Fibroblast of pulmonary artery (primary cell): ENCODE measurements around the gene ZSCAN21.

Experiments used
- DNase-seq: peaks from one replicate; pipeline ENCODE4 v3.0.0-alpha.2; 2010; ENCODE audit warnings: low read depth
- H3K4me3 ChIP-seq: replicated peaks from 2 replicates; pipeline ENCODE4 v1.5.1; 2011; ENCODE audit warnings: low read depth, mild to moderate bottlenecking, control low read depth, low read length, moderate library complexity
- TF ChIP-seq, protein P1 (sequence below): IDR thresholded peaks from 2 replicates; pipeline ENCODE4 v1.5.1; 2011; ENCODE audit warnings: mild to moderate bottlenecking, control low read depth, low read length, inconsistent platforms; ENCODE audit errors: missing control alignments

ZSCAN21 gene

GRCh38 chr7:100017875-100018274 is 31.7 kb upstream of the ZSCAN21 start:
- no peak for DNase-seq
- H3K4me3 ChIP-seq, result no peak overlapping the region
- TF ChIP-seq, protein P1, sequence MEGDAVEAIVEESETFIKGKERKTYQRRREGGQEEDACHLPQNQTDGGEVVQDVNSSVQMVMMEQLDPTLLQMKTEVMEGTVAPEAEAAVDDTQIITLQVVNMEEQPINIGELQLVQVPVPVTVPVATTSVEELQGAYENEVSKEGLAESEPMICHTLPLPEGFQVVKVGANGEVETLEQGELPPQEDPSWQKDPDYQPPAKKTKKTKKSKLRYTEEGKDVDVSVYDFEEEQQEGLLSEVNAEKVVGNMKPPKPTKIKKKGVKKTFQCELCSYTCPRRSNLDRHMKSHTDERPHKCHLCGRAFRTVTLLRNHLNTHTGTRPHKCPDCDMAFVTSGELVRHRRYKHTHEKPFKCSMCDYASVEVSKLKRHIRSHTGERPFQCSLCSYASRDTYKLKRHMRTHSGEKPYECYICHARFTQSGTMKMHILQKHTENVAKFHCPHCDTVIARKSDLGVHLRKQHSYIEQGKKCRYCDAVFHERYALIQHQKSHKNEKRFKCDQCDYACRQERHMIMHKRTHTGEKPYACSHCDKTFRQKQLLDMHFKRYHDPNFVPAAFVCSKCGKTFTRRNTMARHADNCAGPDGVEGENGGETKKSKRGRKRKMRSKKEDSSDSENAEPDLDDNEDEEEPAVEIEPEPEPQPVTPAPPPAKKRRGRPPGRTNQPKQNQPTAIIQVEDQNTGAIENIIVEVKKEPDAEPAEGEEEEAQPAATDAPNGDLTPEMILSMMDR, result no peak

GRCh38 chr7:100019908-100020307 is 29.7 kb upstream of the ZSCAN21 start:
- TF ChIP-seq, protein P1, result no peak
- H3K4me3 ChIP-seq, result no peak overlapping the region
- DNase-seq, result no peak

- no peak for DNase-seq
- H3K4me3 ChIP-seq, result no peak overlapping the region
- TF ChIP-seq, protein P1, result no peak
Measured at GRCh38 chr7:100021297-100021696, 28.3 kb upstream of the ZSCAN21 start.

DNA sequence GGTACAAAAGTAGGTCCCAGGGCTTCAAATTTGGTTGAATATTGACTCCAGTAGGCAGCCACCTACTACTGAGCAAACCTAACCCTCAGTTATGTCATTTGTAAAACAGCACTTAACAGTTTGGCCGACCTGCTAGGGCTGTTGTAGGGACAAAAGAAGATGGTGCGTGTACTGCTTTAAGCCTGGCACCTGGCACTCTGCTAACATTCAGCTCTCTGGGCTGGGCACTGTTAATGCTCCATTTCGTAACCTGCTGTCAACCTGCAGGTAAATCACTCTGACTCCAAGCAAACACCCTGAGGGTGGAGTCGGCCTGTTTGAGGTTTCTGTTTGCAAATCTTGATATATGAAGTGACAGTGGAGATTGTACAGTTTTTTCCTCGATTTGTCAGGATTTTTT is 27.0 kb upstream of the ZSCAN21 start:
- TF ChIP-seq, protein P1, result no peak
- no peak overlapping the region for H3K4me3 ChIP-seq
- DNase-seq, result no peak

DNA sequence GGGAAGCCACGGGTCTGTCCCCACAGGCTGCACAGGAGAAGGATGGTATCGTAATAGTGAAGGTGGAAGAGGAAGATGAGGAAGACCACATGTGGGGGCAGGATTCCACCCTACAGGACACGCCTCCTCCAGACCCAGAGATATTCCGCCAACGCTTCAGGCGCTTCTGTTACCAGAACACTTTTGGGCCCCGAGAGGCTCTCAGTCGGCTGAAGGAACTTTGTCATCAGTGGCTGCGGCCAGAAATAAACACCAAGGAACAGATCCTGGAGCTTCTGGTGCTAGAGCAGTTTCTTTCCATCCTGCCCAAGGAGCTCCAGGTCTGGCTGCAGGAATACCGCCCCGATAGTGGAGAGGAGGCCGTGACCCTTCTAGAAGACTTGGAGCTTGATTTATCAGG is 26.0 kb upstream of the ZSCAN21 start:
- H3K4me3 ChIP-seq, result no peak overlapping the region
- DNase-seq, result no peak

DNA sequence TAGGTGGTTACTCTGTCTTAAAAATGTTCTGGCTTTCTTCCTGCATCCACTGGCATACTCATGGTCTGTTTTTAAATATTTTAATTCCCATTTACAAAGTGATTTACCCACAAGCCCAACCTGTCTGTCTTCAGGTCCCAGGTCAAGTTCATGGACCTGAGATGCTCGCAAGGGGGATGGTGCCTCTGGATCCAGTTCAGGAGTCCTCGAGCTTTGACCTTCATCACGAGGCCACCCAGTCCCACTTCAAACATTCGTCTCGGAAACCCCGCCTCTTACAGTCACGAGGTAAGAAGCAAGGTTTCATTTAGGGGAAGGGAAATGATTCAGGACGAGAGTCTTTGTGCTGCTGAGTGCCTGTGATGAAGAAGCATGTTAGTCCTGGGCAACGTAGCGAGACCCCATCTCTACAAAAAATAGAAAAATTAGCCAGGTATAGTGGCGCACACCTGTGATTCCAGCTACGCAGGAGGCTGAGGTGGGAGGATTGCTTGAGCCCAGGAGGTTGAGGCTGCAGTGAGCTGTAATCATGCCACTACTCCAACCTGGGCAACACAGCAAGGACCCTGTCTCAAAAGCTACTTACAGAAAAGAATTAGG is 25.5 kb upstream of the ZSCAN21 start:
- DNase-seq, result no peak
- no peak overlapping the region for H3K4me3 ChIP-seq
- TF ChIP-seq, protein P1, result no peak

More for the DNA sequence above, 26.0 kb upstream of the ZSCAN21 start:
- TF ChIP-seq, protein P1, result no peak

GRCh38 chr7:100027197-100027596 is 22.4 kb upstream of the ZSCAN21 start:
- TF ChIP-seq, protein P1, result no peak
- DNase-seq, result no peak

More at GRCh38 chr7:100027197-100027596, 22.4 kb upstream of the ZSCAN21 start:
- no peak overlapping the region for H3K4me3 ChIP-seq
